ENCODE measurements around the gene PAM. TPM values are rescaled to one million over a fixed set of nuclear protein-coding genes. Genes with fewer than 3 reads are reported as not detected.

Gene PAM
- total RNA-seq, 1 experiment from 2014 or later: 190 TPM

DNA sequence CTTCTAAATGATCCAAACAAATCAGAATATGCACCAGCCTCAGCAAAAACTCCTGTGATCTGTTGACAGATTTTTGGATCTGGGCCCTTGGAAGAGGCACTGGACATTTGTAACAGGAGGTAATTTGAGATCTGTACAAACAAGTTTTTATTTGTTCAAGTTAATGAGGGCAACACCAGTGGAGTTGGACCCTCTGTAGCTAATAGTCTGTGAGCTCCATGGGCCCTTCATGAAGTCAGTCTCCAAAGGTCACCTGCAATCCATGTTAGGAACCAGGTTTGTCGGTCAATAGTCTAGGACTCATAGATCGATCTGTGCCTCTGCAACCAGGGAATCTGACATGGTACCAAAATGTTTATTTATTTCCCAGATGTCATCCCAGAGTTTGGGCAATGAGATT lies 40.9 kb downstream of the PAM start:
- TF ChIP-seq, protein P1, sequence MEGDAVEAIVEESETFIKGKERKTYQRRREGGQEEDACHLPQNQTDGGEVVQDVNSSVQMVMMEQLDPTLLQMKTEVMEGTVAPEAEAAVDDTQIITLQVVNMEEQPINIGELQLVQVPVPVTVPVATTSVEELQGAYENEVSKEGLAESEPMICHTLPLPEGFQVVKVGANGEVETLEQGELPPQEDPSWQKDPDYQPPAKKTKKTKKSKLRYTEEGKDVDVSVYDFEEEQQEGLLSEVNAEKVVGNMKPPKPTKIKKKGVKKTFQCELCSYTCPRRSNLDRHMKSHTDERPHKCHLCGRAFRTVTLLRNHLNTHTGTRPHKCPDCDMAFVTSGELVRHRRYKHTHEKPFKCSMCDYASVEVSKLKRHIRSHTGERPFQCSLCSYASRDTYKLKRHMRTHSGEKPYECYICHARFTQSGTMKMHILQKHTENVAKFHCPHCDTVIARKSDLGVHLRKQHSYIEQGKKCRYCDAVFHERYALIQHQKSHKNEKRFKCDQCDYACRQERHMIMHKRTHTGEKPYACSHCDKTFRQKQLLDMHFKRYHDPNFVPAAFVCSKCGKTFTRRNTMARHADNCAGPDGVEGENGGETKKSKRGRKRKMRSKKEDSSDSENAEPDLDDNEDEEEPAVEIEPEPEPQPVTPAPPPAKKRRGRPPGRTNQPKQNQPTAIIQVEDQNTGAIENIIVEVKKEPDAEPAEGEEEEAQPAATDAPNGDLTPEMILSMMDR (conservative IDR thresholded peaks at IDR 0.05; ENCODE audit: low read depth, low read length): no peak
- TF ChIP-seq EZH2 (IDR thresholded peaks at IDR 0.05; ENCODE audit: borderline replicate concordance, low read depth, low read length, poor library complexity, severe bottlenecking): no peak
- CTCF ChIA-PET: no interaction called here

GRCh38 chr5:102796498-102796897 lies 41.4 kb downstream of the PAM start:
- Histone ChIP-seq H3K9me3 (ENCODE audit: low read depth, low read length, poor library complexity, severe bottlenecking) (no peaks in the 10 kb centered on the region), H3K27ac (ENCODE audit: low read depth, low read length, poor library complexity, severe bottlenecking) (peak overlapping the region; percentile 4), H3K27me3 (replicated peaks; ENCODE audit: insufficient read depth, low read depth, low read length, poor library complexity) (no peaks in the 10 kb centered on the region), H3K36me3 (ENCODE audit: insufficient read depth, low read length, poor library complexity, severe bottlenecking) (no peaks in the 10 kb centered on the region), H3K4me3 (ENCODE audit: low read depth, low read length, poor library complexity, severe bottlenecking) (no peak overlapping the region), H3K4me1 (ENCODE audit: insufficient read depth, low read length, poor library complexity, severe bottlenecking) (peaks cover 76% of the 10 kb centered on the region)
- TF ChIP-seq EZH2 (IDR thresholded peaks at IDR 0.05; ENCODE audit: borderline replicate concordance, low read depth, low read length, poor library complexity, severe bottlenecking): no peak
- TF ChIP-seq, protein P1 (conservative IDR thresholded peaks at IDR 0.05; ENCODE audit: low read depth, low read length): no peak
- ChIA-PET CTCF (no interaction called here), POLR2A (ENCODE audit: low non-redundant PET) (no interaction called here)
- no TSS peak for BruUV-seq (replicated peaks)
- DNase-seq (ENCODE audit: low spot score): no peak
- intact Hi-C loops (cut with micrococcal nuclease; ENCODE audit: unreplicated experiment): loop anchor here (5.0 kb wide), 1 partner anchor 176 kb away; no protein-coding TSS in a partner anchor

More for the DNA sequence above, 40.9 kb downstream of the PAM start:
- Histone ChIP-seq H3K4me3 (ENCODE audit: low read depth, low read length, poor library complexity, severe bottlenecking) (no peak overlapping the region), H3K27ac (ENCODE audit: low read depth, low read length, poor library complexity, severe bottlenecking) (peak overlapping the region; percentile 4), H3K27me3 (replicated peaks; ENCODE audit: insufficient read depth, low read depth, low read length, poor library complexity) (no peaks in the 10 kb centered on the region), H3K9me3 (ENCODE audit: low read depth, low read length, poor library complexity, severe bottlenecking) (no peaks in the 10 kb centered on the region), H3K4me1 (ENCODE audit: insufficient read depth, low read length, poor library complexity, severe bottlenecking) (peaks cover 72% of the 10 kb centered on the region), H3K36me3 (ENCODE audit: insufficient read depth, low read length, poor library complexity, severe bottlenecking) (no peaks in the 10 kb centered on the region)
- intact Hi-C loops (cut with micrococcal nuclease; ENCODE audit: unreplicated experiment): loop anchor here (5.0 kb wide), 1 partner anchor 176 kb away; no protein-coding TSS in a partner anchor
- BruUV-seq (replicated peaks): no TSS peak
- no peak for DNase-seq (ENCODE audit: low spot score)
- POLR2A ChIA-PET (ENCODE audit: low non-redundant PET): no interaction called here

DNA sequence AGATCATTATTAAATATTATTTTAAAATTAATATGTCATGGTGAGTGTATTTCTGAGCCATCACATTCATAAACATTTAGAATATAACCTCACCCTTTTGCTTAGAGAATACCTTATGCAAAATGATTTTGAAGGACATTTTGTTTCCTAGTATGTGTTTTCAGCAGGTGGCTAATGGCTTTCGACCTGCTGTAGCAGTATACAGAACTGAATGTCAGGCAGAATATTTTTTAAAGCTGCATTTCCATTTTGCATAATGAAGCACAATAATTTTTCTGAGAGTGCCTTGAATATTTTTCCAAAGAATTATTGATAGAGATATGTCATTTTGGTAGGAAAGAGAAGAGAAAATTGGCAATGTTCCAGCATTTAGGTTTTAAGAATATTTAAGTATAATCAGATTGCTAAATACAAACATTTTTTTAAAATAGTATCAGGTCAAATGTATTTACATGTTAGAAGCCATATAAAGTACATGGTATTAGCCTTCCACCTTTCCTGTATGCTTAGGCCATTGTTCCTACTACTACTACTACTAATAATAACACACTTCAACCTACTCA lies 42.3 kb downstream of the PAM start:
- CTCF ChIA-PET: no interaction called here

More for the DNA sequence above, 42.3 kb downstream of the PAM start:
- POLR2A ChIA-PET (ENCODE audit: low non-redundant PET): no interaction called here
- Histone ChIP-seq H3K9me3 (ENCODE audit: low read depth, low read length, poor library complexity, severe bottlenecking) (no peaks in the 10 kb centered on the region), H3K4me3 (ENCODE audit: low read depth, low read length, poor library complexity, severe bottlenecking) (no peak overlapping the region), H3K36me3 (ENCODE audit: insufficient read depth, low read length, poor library complexity, severe bottlenecking) (no peaks in the 10 kb centered on the region), H3K4me1 (ENCODE audit: insufficient read depth, low read length, poor library complexity, severe bottlenecking) (peaks cover 76% of the 10 kb centered on the region), H3K27me3 (replicated peaks; ENCODE audit: insufficient read depth, low read depth, low read length, poor library complexity) (no peaks in the 10 kb centered on the region), H3K27ac (ENCODE audit: low read depth, low read length, poor library complexity, severe bottlenecking) (peak overlapping the region; percentile 61)
- intact Hi-C loops (cut with micrococcal nuclease; ENCODE audit: unreplicated experiment): loop anchor here (5.0 kb wide), 1 partner anchor 175 kb away; no protein-coding TSS in a partner anchor
- TF ChIP-seq, protein P1 (conservative IDR thresholded peaks at IDR 0.05; ENCODE audit: low read depth, low read length): no peak
- no peak for TF ChIP-seq EZH2 (IDR thresholded peaks at IDR 0.05; ENCODE audit: borderline replicate concordance, low read depth, low read length, poor library complexity, severe bottlenecking)
- DNase-seq (ENCODE audit: low spot score): no peak
- no TSS peak for BruUV-seq (replicated peaks)

Measured in A673 (cell line).